ENCODE measurements around the gene HSF4.
A peak's percentile ranks its signal among the peaks of the same experiment; 100 is the strongest.

- TF ChIP-seq, protein P1, sequence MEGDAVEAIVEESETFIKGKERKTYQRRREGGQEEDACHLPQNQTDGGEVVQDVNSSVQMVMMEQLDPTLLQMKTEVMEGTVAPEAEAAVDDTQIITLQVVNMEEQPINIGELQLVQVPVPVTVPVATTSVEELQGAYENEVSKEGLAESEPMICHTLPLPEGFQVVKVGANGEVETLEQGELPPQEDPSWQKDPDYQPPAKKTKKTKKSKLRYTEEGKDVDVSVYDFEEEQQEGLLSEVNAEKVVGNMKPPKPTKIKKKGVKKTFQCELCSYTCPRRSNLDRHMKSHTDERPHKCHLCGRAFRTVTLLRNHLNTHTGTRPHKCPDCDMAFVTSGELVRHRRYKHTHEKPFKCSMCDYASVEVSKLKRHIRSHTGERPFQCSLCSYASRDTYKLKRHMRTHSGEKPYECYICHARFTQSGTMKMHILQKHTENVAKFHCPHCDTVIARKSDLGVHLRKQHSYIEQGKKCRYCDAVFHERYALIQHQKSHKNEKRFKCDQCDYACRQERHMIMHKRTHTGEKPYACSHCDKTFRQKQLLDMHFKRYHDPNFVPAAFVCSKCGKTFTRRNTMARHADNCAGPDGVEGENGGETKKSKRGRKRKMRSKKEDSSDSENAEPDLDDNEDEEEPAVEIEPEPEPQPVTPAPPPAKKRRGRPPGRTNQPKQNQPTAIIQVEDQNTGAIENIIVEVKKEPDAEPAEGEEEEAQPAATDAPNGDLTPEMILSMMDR (conservative IDR thresholded peaks at IDR 0.05; ENCODE audit: low read depth, low read length): no peak
- TF ChIP-seq, protein P2, sequence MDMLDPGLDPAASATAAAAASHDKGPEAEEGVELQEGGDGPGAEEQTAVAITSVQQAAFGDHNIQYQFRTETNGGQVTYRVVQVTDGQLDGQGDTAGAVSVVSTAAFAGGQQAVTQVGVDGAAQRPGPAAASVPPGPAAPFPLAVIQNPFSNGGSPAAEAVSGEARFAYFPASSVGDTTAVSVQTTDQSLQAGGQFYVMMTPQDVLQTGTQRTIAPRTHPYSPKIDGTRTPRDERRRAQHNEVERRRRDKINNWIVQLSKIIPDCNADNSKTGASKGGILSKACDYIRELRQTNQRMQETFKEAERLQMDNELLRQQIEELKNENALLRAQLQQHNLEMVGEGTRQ (IDR thresholded peaks at IDR 0.05; ENCODE audit: low read depth, low read length): no peak
- TF ChIP-seq BHLHE40 (IDR thresholded peaks at IDR 0.05; ENCODE audit: low read depth, low read length) (peak; percentile 56), POLR2A (IDR thresholded peaks at IDR 0.05; ENCODE audit: low read depth, low read length) (no peak), CEBPB (IDR thresholded peaks at IDR 0.05; ENCODE audit: low read depth, low read length) (no peak), RFX5 (IDR thresholded peaks at IDR 0.05; ENCODE audit: low read depth, low read length) (no peak), SMC3 (IDR thresholded peaks at IDR 0.05; ENCODE audit: low read depth, low read length) (no peak), FOS (IDR thresholded peaks at IDR 0.05; ENCODE audit: low read depth, low read length) (peak; percentile 82), RAD21 (IDR thresholded peaks at IDR 0.05; ENCODE audit: low read length) (no peak), MAZ (IDR thresholded peaks at IDR 0.05; ENCODE audit: borderline replicate concordance, low read depth, low read length) (0 out of 2 replicates have a peak, but pooled peaks have one; percentile 24), NFE2L2 (IDR thresholded peaks at IDR 0.05; ENCODE audit: low read depth, low read length) (peak; percentile 21; the same call in 1 of the 2 replicates), ELK1 (IDR thresholded peaks at IDR 0.05; ENCODE audit: borderline replicate concordance, low read depth, low read length) (no peak), RCOR1 (IDR thresholded peaks at IDR 0.05; ENCODE audit: insufficient replicate concordance, low read length) (peak; percentile 87), MXI1 (IDR thresholded peaks at IDR 0.05; ENCODE audit: borderline replicate concordance, low read depth, low read length) (no peak)
Measured at GRCh38 chr16:67115639-67116038, 48.9 kb upstream of the HSF4 start.
